ENCODE data around the gene SENP7. TPM values are rescaled to one million over a fixed set of nuclear protein-coding genes. Genes with fewer than 3 reads are reported as not detected.

Gene SENP7
- total RNA-seq, 1 donor from 2014 or later = 112 TPM

DNA sequence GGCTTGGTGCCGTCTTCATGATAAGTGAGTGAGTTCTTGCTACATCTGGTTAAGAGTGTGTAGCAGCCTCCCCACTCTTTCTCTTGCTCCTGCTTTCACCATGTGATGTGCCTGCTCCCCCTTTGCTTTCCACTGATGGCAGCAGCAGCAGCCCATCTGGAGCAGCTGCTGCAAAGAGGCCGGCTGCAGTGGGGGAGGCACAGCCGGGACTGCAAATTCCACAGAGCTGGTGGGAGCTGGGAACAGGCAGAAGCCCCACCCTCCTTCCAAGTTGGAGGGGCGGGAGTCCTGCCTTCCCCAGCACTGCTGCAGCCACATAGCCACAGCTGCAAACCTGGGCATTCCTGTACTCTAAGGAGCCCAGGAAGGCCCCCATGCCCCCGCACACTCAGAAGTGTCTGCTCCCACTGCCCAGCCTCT lies 129.8 kb downstream of the SENP7 start:
- H3K4me3 Mint-ChIP-seq (ENCODE audit: unreplicated experiment) = no peak overlapping the region
- peak; percentile 52 for DNase-seq
- no peak overlapping the region for H3K27ac Mint-ChIP-seq (ENCODE audit: unreplicated experiment)
- peaks cover 6% of the 10 kb centered on the region for H3K9me3 Mint-ChIP-seq (ENCODE audit: unreplicated experiment)
- TF ChIP-seq, protein P1, sequence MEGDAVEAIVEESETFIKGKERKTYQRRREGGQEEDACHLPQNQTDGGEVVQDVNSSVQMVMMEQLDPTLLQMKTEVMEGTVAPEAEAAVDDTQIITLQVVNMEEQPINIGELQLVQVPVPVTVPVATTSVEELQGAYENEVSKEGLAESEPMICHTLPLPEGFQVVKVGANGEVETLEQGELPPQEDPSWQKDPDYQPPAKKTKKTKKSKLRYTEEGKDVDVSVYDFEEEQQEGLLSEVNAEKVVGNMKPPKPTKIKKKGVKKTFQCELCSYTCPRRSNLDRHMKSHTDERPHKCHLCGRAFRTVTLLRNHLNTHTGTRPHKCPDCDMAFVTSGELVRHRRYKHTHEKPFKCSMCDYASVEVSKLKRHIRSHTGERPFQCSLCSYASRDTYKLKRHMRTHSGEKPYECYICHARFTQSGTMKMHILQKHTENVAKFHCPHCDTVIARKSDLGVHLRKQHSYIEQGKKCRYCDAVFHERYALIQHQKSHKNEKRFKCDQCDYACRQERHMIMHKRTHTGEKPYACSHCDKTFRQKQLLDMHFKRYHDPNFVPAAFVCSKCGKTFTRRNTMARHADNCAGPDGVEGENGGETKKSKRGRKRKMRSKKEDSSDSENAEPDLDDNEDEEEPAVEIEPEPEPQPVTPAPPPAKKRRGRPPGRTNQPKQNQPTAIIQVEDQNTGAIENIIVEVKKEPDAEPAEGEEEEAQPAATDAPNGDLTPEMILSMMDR (IDR thresholded peaks at IDR 0.05; ENCODE audit: partially characterized antibody, unreplicated experiment) = no peak
- H3K4me1 Mint-ChIP-seq (ENCODE audit: low read depth, unreplicated experiment) = peaks cover 25% of the 10 kb centered on the region
- peaks cover 2% of the 10 kb centered on the region for H3K36me3 Mint-ChIP-seq (ENCODE audit: unreplicated experiment)
- H3K27me3 Mint-ChIP-seq (ENCODE audit: unreplicated experiment) = peaks cover 15% of the 10 kb centered on the region

DNA sequence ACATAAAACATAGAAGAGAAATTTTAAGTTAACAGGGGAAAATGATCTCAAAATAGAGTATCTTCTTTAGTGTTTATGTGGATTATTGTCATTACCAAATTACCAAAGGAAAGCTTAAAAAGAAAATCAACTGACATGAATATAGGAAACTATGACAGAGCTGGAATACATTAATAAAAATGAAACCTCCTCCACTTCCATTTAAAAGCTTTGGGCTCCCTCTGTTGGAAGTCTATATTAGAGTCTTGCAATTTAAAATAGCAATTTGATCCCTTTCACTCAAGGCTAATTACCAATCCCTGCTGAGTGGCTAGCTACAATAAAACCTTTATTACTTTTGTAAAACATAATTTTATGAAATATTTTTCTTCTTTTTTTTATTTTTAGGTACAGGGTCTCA lies 131.2 kb downstream of the SENP7 start:
- peaks cover 1% of the 10 kb centered on the region for H3K9me3 Mint-ChIP-seq (ENCODE audit: unreplicated experiment)
- H3K36me3 Mint-ChIP-seq (ENCODE audit: unreplicated experiment) = no peaks in the 10 kb centered on the region
- H3K27me3 Mint-ChIP-seq (ENCODE audit: unreplicated experiment) = peaks cover 11% of the 10 kb centered on the region
- DNase-seq = no peak
- TF ChIP-seq, protein P1 (IDR thresholded peaks at IDR 0.05; ENCODE audit: partially characterized antibody, unreplicated experiment) = no peak
- H3K4me3 Mint-ChIP-seq (ENCODE audit: unreplicated experiment) = no peak overlapping the region
- peaks cover 18% of the 10 kb centered on the region for H3K4me1 Mint-ChIP-seq (ENCODE audit: low read depth, unreplicated experiment)
- H3K27ac Mint-ChIP-seq (ENCODE audit: unreplicated experiment) = no peak overlapping the region

- no peak for DNase-seq
- H3K4me3 Mint-ChIP-seq (ENCODE audit: unreplicated experiment) = no peak overlapping the region
- TF ChIP-seq, protein P1 (IDR thresholded peaks at IDR 0.05; ENCODE audit: partially characterized antibody, unreplicated experiment) = no peak
- H3K27me3 Mint-ChIP-seq (ENCODE audit: unreplicated experiment) = peaks cover 3% of the 10 kb centered on the region
- H3K27ac Mint-ChIP-seq (ENCODE audit: unreplicated experiment) = no peak overlapping the region
- H3K36me3 Mint-ChIP-seq (ENCODE audit: unreplicated experiment) = no peaks in the 10 kb centered on the region
- peaks cover 11% of the 10 kb centered on the region for H3K4me1 Mint-ChIP-seq (ENCODE audit: low read depth, unreplicated experiment)
- peaks cover 1% of the 10 kb centered on the region for H3K9me3 Mint-ChIP-seq (ENCODE audit: unreplicated experiment)
These were observed 133.2 kb downstream of the SENP7 start for GRCh38 chr3:101379658-101380376.

GRCh38 chr3:101377796-101378195 lies 135.2 kb downstream of the SENP7 start:
- H3K27me3 Mint-ChIP-seq (ENCODE audit: unreplicated experiment) = no peaks in the 10 kb centered on the region
- H3K9me3 Mint-ChIP-seq (ENCODE audit: unreplicated experiment) = no peaks in the 10 kb centered on the region
- DNase-seq = no peak
- no peak overlapping the region for H3K4me3 Mint-ChIP-seq (ENCODE audit: unreplicated experiment)
- H3K4me1 Mint-ChIP-seq (ENCODE audit: low read depth, unreplicated experiment) = peaks cover 9% of the 10 kb centered on the region
- no peaks in the 10 kb centered on the region for H3K36me3 Mint-ChIP-seq (ENCODE audit: unreplicated experiment)
- H3K27ac Mint-ChIP-seq (ENCODE audit: unreplicated experiment) = no peak overlapping the region
- TF ChIP-seq, protein P1 (IDR thresholded peaks at IDR 0.05; ENCODE audit: partially characterized antibody, unreplicated experiment) = no peak

DNA sequence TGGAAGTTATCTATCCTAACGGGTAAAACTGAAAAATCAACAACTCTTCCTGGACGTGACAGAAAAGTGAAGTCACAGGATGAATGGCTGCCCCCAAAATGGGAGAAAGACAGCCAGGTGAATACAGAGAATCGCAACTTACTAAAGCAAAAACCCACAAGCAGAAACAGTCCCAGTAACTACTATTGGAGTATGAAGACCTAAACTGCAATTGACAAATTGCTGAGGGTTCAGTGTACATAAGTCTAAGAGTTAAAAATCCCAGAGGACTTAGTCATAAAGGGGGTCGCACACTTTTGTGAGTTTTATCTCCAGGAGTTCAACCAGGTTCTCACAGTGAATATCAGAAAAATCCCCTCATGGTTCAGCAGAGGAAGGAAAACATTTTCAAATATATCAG lies 135.8 kb downstream of the SENP7 start:
- Mint-ChIP-seq H3K36me3 (ENCODE audit: unreplicated experiment) (no peaks in the 10 kb centered on the region), H3K4me1 (ENCODE audit: low read depth, unreplicated experiment) (peaks cover 8% of the 10 kb centered on the region), H3K27me3 (ENCODE audit: unreplicated experiment) (no peaks in the 10 kb centered on the region), H3K9me3 (ENCODE audit: unreplicated experiment) (no peaks in the 10 kb centered on the region), H3K4me3 (ENCODE audit: unreplicated experiment) (no peak overlapping the region), H3K27ac (ENCODE audit: unreplicated experiment) (no peak overlapping the region)
- TF ChIP-seq, protein P1 (IDR thresholded peaks at IDR 0.05; ENCODE audit: partially characterized antibody, unreplicated experiment) = no peak
- DNase-seq = no peak

All from glutamatergic neuron (in vitro differentiated cells).